Fibroblast of lung (primary cell): ENCODE results near the gene LTBP1.

Source experiments
- EZH2 ChIP-seq: IDR thresholded peaks from 2 replicates; pipeline ENCODE4 v1.5.1; 2012; ENCODE audit warnings: low read length, control low read depth, mild to moderate bottlenecking; ENCODE audit errors: missing control alignments
- TF ChIP-seq, protein P1 (sequence below), 2 donors: IDR thresholded peaks in 1 of 2; conservative IDR thresholded peaks in 1 of 2; 1 replicate in 1 of 2; 2 replicates in 1 of 2; pipeline ENCODE4 v1.5.1; 2011 to 2012; ENCODE audit warnings: low read length in 2 of 2, control low read depth in 1 of 2, inconsistent platforms in 1 of 2, low read depth in 1 of 2, mild to moderate bottlenecking in 1 of 2

DNA sequence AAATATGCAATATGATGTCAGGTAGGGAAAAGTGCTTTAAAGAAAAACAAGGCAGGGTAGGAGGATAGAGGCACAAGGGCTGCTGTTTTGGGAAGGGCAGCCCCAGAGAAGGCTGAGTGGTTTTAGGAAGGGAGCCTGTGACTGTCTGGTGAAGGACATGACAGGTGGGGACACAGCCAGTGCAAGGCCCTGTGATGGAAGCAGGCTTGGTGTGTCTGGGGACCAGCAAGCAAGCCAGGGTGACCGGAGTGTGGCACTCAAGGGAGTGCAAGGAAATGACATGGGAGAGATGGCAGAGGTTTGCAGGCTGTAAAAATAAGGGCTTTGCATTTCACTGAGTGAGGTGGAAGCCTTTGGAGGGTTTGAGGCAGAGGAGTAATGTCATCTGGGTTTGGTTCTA is 62.0 kb downstream of the LTBP1 start:
- TF ChIP-seq EZH2: no peak
- TF ChIP-seq, protein P1, sequence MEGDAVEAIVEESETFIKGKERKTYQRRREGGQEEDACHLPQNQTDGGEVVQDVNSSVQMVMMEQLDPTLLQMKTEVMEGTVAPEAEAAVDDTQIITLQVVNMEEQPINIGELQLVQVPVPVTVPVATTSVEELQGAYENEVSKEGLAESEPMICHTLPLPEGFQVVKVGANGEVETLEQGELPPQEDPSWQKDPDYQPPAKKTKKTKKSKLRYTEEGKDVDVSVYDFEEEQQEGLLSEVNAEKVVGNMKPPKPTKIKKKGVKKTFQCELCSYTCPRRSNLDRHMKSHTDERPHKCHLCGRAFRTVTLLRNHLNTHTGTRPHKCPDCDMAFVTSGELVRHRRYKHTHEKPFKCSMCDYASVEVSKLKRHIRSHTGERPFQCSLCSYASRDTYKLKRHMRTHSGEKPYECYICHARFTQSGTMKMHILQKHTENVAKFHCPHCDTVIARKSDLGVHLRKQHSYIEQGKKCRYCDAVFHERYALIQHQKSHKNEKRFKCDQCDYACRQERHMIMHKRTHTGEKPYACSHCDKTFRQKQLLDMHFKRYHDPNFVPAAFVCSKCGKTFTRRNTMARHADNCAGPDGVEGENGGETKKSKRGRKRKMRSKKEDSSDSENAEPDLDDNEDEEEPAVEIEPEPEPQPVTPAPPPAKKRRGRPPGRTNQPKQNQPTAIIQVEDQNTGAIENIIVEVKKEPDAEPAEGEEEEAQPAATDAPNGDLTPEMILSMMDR (conservative IDR thresholded peaks at IDR 0.05 in 1 of 2, IDR thresholded peaks at IDR 0.05 in 1 of 2; ENCODE audit: low read depth in 1 of 2, low read length in 2 of 2): no peak
